GM19043 (cell line): ENCODE measurements around the gene DNAJC18.
"Not testable (repeated sequence)": the region's sequence is repeated elsewhere in the genome, so short reads cannot be mapped to it uniquely, and the experiment has no call there.

Experiments
- ATAC-seq: cut with Tn5 transposase; IDR thresholded peaks from one replicate; pipeline ENCODE4 v1.9.1; 2021; ENCODE audit warnings: low read depth; ENCODE audit not compliant: unreplicated experiment

DNAJC18 gene

GRCh38 chr5:139461698-139462097 is 22.4 kb upstream of the DNAJC18 start:
- no peak for ATAC-seq

- ATAC-seq = no peak
Observed at GRCh38 chr5:139461176-139461575, 21.9 kb upstream of the DNAJC18 start.

DNA sequence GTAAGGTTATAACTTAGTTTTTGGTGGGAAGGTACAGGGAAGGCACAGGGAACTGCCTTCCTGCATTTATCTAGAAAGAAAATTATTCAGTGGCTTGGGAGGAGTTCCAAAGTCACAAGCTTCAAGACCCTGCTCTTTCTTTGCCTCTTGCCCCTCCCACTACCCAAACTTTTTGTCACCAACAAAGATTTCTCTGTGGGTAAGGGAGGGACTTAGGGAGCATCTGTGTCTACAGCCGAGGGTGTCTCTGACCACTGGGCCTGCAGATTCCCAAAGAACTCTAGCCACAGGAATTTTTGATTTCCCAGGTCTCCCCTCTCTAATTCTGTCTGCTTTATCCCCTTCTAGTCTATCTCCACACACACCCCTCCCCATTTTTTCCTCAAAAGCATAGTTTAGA is 21.1 kb upstream of the DNAJC18 start:
- ATAC-seq = no peak

GRCh38 chr5:139459451-139459934 is 20.2 kb upstream of the DNAJC18 start:
- no peak for ATAC-seq

GRCh38 chr5:139458580-139459407 is 19.5 kb upstream of the DNAJC18 start:
- ATAC-seq = peak; percentile 40

GRCh38 chr5:139457653-139458306 is 18.5 kb upstream of the DNAJC18 start:
- no peak for ATAC-seq

DNA sequence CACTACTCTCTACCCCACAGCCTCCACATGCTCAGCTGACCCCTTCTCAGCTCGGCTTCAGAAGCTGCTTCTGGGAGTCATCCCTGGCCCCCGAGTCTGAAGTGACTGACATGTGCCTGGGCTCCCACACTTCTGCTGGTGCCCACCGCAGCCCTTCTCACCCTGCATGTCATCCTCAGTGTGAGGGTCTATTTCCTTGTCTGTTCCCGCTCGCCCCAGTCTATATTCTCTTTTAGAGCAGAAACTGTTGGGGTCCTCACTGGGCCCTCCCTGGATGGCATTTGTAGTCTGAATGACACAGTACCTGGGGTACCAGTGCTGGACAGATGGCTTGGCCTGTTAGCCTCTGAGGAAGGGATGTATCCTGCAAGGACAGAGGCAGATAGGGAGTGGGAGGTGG is 17.9 kb upstream of the DNAJC18 start:
- no peak for ATAC-seq

DNA sequence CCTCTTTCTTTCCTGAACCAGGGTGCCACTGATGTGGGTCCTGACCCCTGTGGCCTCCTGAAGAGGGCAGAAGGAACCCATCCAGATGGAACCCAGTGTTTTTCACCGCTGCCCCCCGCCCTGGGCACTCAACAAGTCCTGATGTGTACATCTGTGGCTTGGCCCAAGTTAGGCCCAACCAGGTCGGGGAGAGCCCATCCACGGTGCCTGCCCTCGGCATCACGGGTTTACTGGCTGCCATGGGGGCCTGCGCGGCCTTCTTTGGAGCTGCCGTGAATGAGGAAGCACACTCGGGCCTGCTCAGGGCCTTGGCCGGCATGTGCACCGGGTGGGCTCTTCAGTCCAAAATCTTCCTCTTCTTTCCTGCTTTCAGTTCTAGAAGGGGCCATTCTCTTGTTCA is 17.5 kb upstream of the DNAJC18 start:
- no peak for ATAC-seq

DNA sequence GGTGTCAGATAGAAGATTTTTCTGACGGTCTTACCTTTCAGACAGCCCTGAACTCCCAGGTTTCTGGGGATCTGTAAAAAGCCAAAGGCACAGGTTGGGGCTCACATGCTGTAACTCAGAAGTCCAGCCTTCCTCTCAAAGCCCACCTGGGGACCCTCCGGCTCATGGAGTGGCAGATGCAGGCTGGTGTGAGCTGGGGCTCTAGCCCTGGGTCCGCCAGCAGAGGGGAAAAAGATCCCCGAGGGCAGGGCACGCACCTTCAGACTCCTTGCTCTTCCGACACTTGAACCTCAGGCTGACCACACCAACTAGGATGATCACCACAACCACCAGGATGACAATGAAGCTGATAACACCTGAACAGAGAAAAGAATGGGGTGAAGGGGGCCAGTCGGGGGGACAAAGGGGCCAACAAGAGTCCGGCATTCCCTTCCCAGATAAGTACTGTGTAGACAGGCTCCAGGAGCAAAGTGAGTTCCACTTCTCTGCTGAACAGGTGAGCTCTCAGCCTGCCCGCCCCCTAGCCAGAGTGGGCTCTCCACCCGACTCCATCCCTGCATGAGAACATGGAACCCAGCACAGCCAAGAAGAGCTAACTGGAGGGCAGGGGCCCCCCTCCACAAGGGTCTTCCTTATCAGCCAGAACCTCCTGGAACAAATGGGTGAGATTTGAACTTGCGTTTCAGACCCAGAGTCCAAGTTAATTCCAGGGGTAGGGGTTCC is 15.4 kb upstream of the DNAJC18 start:
- ATAC-seq = no peak

DNA sequence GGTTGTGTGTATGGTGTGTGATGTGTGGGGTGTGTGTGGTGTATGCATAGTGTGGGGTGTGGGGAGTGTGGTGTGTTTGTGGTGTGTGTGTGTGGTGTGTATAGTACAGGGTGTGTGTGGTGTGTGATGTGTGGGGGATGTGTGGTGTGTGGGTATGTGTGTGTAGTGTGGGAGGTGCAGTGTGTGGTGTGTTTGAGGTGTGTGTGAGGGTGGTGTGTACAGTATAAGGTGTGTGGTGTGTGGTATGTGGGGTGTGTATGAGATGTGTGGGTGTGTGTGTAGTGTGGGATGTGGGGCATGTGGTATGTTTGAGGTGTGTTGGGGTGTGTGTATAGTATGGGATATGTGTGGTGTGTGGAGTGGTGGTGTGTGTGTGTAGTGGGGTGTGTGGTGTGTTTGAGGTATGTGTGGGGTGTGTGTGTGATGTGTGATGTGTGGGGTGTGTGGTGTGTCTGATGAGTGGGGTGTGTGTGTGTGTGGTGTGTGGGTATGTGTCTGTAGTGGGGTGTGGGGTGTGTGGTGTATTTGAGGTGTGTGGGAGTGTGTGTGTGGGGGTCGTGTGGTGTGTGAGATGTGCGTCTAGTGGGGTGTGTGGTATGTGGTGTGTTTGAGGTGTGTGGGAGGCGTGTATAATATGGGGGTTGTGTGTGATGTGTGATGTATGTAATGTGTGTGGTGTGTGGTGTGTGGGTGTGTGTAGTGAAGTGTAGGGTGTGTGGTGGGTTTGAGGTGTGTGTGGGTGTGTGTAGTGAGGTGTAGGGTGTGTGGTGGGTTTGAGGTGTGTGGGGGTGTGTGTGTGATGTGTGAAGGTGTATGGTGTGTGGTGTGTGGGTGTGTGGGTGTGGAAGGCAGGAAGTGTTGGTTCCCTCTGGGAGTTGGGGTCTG is 14.6 kb upstream of the DNAJC18 start:
- no peak for ATAC-seq

- ATAC-seq = no peak
Observed at GRCh38 chr5:139451878-139452660, 12.7 kb upstream of the DNAJC18 start.

GRCh38 chr5:139451176-139451575 is 11.9 kb upstream of the DNAJC18 start:
- ATAC-seq = no peak

DNA sequence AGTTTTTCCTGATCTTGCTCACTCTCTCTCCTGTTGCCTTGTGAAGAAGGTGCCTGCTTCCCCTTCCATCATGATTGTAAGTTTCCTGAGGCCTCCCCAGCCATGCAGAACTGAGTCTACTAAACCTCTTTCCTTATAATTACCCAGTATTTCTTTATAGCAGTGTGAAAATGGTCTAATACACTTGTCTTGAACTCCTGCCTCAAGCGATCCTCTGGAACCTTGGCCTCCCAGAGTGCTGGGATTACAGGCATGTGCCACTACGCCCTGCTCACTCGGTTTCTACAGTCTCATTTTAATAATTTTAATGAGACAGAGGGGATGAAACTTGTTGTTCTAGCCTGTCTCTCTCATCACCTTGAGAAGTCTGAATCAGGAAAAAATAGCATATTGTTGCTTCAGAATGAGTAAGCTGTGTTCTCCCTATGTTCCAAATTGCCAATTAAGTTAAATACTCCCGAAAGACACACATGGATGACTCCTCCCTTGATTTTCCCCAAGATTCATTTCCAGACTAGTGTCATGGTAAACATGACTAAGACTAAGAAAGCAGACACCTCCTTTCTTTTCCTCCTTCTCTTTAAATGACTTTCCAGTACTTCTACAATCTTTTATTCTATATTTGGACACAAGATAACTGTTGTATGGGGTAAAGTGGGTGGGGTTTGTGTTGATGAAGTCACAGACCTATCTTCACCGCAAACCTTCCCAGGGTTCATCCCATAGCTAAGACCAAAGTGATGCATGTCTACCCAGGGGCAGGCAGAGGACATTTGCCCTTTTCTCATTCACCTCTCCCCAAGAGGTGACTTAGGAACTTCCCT is 7.8 kb upstream of the DNAJC18 start:
- no peak for ATAC-seq

DNA sequence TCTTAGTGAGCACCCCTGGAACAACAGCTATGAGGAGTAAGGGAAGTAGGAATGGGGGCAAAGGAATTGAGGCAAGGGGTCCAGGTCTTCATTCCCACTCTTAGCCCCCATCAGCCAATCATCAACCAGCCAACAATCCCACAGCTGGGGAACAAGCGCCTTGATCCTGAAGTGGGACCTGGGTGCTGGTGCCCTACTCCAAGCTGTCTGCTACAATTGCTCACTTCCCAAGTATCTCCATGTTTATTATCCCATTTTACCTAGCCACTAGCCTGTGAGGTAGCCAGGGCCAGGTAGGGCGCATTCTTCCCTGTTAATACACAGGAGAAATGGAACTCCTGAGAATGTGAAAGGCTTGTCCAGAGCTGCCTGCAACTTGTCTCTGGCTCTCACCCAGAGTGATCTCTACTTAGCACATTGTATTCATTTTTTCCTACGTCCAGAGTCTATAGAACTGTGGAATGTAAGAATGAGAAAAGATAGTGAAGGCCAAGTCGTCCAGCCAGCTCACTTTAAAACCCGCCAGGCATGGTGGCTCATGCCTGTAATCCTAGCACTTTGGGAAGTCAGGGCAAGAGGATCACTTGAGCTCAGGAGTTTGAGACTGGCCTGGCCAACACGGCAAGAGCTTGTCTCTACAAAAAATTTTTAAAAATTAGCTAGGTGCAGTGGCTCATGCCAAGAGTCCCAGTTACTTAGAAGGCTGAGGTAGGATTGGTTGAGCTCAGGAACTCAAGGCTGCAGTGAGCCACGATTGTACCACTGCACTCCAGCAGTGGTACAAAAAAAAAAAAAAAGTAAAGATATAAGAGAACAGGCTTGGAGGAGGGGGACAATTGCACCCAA is 6.2 kb upstream of the DNAJC18 start:
- ATAC-seq = no peak

GRCh38 chr5:139443831-139444453 is 4.6 kb upstream of the DNAJC18 start:
- ATAC-seq = no peak

DNA sequence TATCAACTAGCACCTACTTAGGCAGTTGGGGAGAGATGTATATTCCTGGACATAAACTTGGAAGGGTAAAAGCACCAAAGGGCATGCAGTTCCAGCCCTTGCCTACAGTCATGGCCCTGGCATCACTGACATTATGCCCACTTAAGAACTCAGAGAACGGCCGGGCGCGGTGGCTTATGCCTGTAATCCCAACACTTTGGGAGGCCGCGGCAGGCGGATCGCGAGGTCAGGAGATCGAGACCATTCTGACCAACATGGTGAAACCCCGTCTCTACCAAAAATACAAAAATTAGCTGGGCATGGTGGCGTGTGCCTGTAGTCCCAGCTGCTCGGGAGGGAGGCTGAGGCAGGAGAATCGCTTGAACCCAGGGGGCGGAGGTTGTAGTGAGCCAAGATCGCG is 1.1 kb upstream of the DNAJC18 start:
- ATAC-seq = not testable (repeated sequence)

GRCh38 chr5:139438707-139439012 is 665 bp downstream of the DNAJC18 start:
- no peak for ATAC-seq

- ATAC-seq = no peak
Observed at GRCh38 chr5:139435676-139436075, 3.6 kb downstream of the DNAJC18 start.
